Activated naive CD4-positive, alpha-beta T cell treated with anti-CD3 and anti-CD28 coated beads, Interleukin-2, amount 50 U/mL, for 72 hours (primary cell): ENCODE results near the gene TANGO2. TPM values are rescaled to one million over a fixed set of nuclear protein-coding genes. Genes with fewer than 3 reads are reported as not detected.

Experiments
- ATAC-seq, 2 donors: fragments of 150-1000 bp; cut with Tn5 transposase; 2 replicates each; pipeline ENCODE4 v1.10.0; 2021; ENCODE audit warnings: mild to moderate bottlenecking in 2 of 2, moderate library complexity in 2 of 2
- DNase-seq, 2 donors: peaks; one replicate each; pipeline ENCODE4 v3.0.0; 2021 to 2022; ENCODE audit warnings: low spot score in 2 of 2
- H3K27ac Mint-ChIP-seq, 2 donors: one replicate each; pipeline ENCODE4 v1.8.0; 2022; ENCODE audit warnings: mild to moderate bottlenecking in 2 of 2, mixed read lengths in 2 of 2
- H3K36me3 Mint-ChIP-seq, 2 donors: one replicate each; pipeline ENCODE4 v1.8.0; 2022; ENCODE audit warnings: mixed read lengths in 2 of 2
- H3K9me3 Mint-ChIP-seq, 2 donors: one replicate each; pipeline ENCODE4 v1.8.0; 2022; ENCODE audit warnings: mixed read lengths in 2 of 2
- total RNA-seq, 2 donors: library from RNA; stranded (reverse); gene quantifications; one replicate each; pipeline ENCODE4 v1.2.3, GENCODE V29; 2022

The TANGO2 gene
- total RNA-seq, 2 donors from 2014 or later: 19.1 to 19.3 TPM

DNA sequence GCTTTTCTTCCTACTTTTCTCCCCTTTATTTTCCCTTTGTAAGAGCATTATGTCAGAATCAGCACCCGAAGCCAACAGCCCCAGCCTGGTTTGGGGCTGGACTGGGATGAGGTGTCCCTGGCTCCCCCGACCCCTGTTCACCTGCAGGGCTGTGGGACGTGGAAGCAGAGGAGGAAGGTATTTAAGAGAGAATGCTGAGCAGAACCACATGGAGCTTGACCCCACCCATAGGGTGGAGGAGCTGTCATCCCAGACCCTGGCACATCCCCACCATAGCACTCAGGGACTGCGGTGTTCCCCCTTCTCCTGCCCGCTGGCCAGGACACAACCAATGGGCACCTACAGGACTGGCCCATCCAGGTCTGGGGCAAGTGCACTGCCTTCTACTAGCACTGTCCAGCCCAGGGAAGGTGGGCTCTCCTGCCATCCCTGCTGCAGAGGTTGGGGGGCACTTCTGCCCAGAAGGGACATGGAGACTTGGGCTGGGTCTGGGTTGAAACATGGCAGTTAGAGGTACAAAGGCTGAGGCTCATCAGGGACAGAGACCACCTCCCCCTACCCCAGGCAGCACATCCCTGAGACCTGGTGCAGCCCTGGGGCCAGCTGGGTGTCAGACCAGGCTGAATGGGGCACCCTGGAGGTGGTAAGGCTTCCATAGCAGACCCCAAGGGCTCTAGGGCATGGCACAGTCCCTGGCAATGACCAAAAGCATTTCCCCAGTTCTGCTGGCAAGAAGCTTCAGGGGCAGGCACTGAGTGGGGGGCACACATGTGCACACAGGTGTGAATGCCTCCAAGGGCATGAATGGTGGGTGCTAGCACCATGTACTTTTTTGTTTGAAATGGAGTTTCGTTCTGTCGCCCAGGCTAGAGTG lies 19.7 kb downstream of the TANGO2 start:
- no peak overlapping the region for H3K27ac Mint-ChIP-seq
- DNase-seq (no peak), ATAC-seq (no peak)
- no peaks in the 10 kb centered on the region for H3K9me3 Mint-ChIP-seq
- no peaks in the 10 kb centered on the region for H3K36me3 Mint-ChIP-seq

DNA sequence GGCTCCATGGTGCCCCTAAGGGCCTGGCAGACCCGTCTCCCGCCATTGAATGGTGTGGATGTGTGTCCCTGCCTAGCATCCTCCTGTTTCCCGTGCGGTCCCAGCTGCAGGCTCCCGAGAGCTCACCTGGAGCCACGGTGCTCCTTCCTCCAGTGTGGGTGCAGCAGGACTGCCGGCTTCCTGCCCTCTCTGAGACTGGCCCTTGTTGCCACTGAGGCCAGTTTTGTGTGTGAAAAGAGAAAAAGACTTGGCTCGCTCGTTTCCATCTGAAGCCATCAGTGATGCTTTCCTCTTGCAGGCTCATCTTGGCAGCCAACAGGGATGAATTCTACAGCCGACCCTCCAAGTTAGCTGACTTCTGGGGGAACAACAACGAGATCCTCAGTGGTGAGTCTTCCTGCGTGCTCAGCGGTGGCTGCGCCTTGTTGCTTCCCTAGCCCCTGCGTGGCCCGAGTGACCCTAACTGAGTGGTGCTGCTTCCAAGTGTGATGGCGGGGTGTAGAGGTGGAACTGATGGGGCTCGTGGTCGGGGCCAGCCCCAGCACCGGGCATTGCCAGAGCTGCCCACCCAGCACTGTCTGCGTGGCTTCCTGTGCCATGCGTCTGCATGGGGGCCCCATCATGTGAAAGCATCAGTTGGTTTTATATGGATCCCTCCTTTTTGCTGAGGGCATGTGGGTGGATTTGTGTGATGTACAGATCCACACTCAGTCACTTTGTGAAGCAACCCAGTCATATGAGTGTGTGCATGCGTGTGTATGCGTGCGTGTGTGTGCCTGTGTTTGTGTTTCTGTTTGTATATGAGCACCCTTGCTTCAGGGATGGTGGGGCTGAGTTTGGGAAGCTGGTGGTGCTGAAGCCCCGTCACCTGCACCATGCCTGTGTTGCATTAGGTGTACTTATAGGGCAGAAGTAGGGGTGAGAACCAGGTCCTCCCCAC lies 22.4 kb downstream of the TANGO2 start:
- DNase-seq: no peak
- Mint-ChIP-seq H3K27ac (peak overlapping the region in 1 of 2 donors; percentile 57), H3K36me3 (peaks cover 0 to 16% of the 10 kb centered on the region in 2 donors), H3K9me3 (no peaks in the 10 kb centered on the region)
- no peak for ATAC-seq

DNA sequence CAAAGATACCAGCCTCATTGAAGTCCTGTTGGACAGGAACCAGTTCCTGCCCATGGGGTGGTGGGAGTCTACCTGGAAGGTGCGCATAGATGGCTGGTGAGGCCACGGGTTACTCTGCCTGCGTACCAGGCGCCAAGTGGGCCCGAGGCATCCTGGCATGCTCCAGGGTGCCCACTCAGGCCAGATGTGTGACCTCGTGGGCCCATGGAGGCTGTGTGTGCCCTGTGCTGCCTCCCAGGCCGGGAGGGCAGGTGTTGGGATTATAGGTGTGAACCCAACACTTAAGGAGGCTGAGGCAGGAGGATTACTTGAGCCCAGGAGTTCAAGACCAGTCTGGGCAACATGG lies 23.1 kb downstream of the TANGO2 start:
- no peak for ATAC-seq
- Mint-ChIP-seq H3K9me3 (peaks cover 0 to 2% of the 10 kb centered on the region in 2 donors), H3K36me3 (peaks cover 0 to 23% of the 10 kb centered on the region in 2 donors), H3K27ac (no peak overlapping the region)
- DNase-seq: no peak

DNA sequence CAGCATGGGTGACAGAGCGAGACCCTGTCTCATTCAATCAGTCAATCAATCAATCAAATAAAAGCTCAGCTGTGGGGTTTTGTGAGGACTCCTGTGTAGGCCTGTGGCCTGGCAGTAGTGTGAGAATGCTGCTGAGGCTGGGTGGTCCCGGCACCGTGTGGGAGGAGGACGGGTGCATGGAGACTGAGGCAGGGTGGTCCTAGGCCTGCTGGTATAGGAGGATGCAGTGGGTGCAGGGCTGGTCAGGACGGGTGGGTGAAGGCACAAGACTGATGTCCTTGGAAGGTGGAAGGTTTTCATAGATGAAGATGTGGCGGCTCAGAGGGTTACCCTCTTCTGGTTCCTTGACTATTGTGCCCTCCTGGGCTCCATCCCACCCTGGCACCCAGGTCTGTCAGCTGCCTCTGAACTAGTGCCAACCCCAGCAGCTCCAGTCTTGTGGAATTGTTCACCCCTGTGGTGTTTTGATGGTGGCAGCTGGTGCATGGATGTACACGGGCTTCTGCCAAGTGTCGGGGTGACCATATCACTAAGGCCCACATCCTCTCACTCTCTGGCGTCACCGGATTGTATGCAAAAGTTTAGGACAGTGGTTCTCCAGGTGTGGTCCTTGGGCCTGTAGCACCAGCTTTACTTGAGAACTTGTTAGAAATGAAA lies 23.7 kb downstream of the TANGO2 start:
- Mint-ChIP-seq H3K27ac (peak overlapping the region in 1 of 2 donors; percentile 15), H3K36me3 (peaks cover 0 to 29% of the 10 kb centered on the region in 2 donors), H3K9me3 (peaks cover 0 to 5% of the 10 kb centered on the region in 2 donors)
- ATAC-seq (no peak), DNase-seq (no peak)

DNA sequence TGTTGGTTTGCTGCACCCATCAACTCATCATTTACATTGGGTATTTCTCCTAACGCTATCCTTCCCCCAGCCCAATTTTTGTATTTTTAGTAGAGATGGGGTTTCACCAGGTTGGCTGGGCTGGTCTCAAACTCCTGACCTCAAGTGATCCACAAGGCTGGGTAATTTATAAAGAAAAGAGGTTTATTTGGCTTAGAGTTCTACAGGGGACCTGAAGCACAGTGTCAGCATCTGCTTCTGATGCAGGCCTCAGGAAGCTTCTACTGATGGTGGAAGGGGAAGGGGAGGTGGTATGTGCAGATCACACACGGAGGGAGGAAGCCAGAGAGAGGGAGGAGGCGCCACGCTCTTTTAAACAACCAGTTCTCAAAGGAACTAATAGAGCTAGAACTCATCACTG lies 25.8 kb downstream of the TANGO2 start:
- Mint-ChIP-seq H3K36me3 (peaks cover 0 to 33% of the 10 kb centered on the region in 2 donors), H3K9me3 (peaks cover 0 to 5% of the 10 kb centered on the region in 2 donors), H3K27ac (peak overlapping the region in 1 of 2 donors; percentile 52)
- ATAC-seq (no peak), DNase-seq (no peak)

DNA sequence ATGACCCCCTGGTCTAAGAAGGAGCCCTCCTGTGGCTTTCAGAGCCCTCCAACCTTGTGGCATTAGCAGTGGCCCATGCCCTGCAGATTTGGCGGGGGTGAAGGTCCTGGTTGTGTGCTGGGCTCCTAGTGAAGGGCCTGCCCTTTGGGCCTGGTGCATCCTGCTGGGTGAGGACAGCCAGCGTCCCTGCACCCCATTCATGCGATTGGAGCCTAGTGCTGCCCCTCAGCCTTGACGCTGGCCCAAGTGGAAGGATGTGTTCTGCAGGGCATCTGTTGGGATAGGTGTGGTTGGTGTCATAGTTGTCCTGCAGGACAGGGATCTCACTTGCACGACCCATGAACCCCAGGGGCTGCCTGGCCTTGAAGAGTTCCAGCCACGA lies 31.0 kb downstream of the TANGO2 start:
- Mint-ChIP-seq H3K9me3 (peaks cover 0 to 5% of the 10 kb centered on the region in 2 donors), H3K27ac (no peak overlapping the region), H3K36me3 (peaks cover 0 to 28% of the 10 kb centered on the region in 2 donors)
- DNase-seq (no peak), ATAC-seq (no peak)

DNA sequence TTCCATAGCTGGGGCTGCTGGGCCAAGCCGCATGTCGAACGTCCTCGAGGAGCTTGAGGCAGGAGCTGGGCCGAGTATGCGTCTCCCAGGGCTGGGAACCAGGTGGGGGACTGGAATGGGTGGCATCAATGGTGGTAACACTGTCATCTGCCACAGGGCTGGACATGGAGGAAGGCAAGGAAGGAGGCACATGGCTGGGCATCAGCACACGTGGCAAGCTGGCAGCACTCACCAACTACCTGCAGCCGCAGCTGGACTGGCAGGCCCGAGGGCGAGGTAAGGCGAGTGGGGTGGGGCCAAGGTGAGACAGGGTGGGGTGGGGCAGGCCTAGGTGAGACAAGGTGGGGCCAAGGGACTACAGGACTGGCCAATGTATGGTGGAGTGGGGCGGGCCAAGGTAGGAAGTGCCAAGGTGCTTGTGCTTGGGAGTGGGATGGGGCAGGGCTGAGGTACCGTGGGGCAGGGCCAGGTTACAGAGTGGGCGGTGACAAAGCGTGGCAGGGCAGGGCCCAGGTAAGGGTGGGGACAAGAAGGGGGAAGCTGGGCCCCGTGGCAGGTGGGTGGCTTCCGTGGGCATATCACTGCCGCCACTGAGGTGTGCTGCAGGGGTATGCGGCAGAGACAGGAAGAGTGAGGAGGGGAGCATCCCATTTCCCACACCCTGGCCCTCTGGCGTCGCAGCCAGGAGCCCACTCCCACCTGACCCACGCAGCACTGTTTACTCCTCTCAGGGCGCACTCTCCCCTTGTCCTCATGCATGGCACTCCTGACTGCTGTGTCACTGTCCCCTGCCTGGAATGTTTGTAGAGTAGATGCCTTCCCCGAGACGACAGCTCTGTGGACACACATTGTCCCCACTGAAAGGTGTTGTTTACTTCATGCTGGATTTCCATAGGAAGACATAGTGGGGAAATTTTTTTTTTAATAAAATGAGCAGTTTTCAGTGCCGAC lies 31.7 kb downstream of the TANGO2 start:
- Mint-ChIP-seq H3K27ac (no peak overlapping the region), H3K36me3 (peaks cover 0 to 24% of the 10 kb centered on the region in 2 donors), H3K9me3 (peaks cover 0 to 5% of the 10 kb centered on the region in 2 donors)
- ATAC-seq (no peak), DNase-seq (no peak)

DNA sequence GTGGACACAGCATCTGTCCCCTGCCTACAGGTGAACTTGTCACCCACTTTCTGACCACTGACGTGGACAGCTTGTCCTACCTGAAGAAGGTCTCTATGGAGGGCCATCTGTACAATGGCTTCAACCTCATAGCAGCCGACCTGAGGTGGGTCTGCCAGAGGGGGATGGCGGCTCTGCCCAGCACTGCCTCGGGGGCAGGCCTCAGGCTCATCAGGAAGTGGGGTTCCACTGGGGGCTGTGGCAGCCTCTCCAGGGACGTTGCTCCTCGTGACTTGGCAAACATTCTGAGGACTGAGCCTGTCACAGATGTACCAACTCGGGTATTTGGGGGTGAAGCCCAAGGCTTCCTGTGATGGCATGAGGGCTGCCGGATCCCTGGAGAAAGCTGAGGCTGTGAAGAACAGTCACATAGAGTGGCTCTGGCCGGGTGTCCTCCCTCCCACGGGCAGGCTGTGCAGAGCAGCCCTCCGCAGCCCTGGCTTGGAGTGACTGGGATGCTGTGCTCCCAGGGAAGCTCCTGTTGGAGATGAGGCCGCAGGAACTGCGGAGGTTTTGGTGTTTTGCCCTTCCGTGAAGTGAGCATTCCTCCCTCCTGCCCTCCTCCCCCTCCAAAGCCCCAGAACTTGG lies 32.6 kb downstream of the TANGO2 start:
- peaks cover 0 to 14% of the 10 kb centered on the region in 2 donors for H3K36me3 Mint-ChIP-seq
- no peak for DNase-seq
- H3K9me3 Mint-ChIP-seq: peaks cover 0 to 5% of the 10 kb centered on the region in 2 donors
- peak overlapping the region in 1 of 2 donors; percentile 77 for H3K27ac Mint-ChIP-seq
- ATAC-seq: no peak

DNA sequence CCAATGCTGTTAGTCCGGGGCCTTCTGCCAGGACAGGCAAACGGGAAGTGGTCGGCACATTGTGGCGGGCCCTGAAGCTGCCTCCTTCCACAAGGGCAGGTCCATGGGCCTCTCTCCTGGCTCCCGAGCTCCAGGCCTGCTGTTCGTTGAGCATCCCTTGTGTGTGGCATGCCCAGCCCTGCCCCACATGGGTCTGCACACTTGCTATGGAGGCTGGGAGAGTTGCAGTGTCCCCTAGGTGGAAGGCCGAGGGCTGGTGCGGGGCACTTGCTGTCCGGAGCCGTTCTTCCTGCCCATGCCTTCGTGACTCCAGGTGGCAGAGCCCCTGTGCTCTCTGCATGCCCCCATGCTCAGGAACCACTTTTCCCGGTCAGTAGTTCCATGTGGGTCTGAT lies 33.1 kb downstream of the TANGO2 start:
- Mint-ChIP-seq H3K27ac (peak overlapping the region in 1 of 2 donors; percentile 77), H3K9me3 (peaks cover 0 to 2% of the 10 kb centered on the region in 2 donors), H3K36me3 (peaks cover 0 to 9% of the 10 kb centered on the region in 2 donors)
- DNase-seq: no peak
- no peak for ATAC-seq

DNA sequence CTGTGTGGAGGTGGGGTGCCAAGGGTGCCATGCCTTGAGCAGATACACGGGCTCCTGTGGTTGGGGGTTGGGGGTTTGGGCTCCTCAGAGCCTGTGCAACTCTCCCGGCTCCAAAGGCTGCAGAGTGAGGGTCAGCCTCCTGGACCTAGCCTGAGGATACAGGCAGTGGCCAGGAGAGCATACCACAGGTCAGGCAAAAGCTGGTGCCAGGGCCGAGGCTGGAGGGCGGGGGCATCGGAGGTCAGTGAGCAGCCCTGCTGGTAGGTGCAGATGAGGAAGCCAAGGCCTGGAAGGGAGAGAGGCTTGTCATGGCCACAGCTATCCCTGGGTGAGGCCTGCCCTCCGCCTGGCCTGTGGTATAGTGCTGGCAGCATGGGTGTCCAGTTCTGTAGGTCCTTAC lies 33.6 kb downstream of the TANGO2 start:
- peak overlapping the region in 1 of 2 donors; percentile 77 for H3K27ac Mint-ChIP-seq
- DNase-seq (no peak), ATAC-seq (no peak)
- H3K9me3 Mint-ChIP-seq: no peaks in the 10 kb centered on the region
- peaks cover 0 to 5% of the 10 kb centered on the region in 2 donors for H3K36me3 Mint-ChIP-seq

DNA sequence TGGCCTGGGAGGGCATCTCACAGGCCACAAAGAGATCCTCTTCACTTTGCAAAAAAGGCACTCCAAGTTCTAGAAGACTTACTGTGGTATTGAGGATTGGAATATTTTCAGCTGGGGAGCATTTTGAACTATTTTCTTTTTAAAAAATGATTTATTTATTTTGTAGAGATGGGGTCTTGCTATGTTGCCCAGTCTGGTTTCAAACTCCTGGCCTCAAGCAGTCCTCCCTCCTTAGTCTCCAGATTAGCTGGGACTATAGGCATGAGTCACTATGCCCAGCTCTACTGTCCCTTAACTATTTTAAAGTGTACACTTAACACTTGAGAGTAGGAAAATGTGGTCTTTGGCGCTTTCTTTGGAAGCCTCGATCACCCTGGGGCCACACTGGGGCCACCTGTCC lies 34.2 kb downstream of the TANGO2 start:
- Mint-ChIP-seq H3K9me3 (no peaks in the 10 kb centered on the region), H3K36me3 (no peaks in the 10 kb centered on the region), H3K27ac (no peak overlapping the region)
- DNase-seq (no peak), ATAC-seq (no peak)

DNA sequence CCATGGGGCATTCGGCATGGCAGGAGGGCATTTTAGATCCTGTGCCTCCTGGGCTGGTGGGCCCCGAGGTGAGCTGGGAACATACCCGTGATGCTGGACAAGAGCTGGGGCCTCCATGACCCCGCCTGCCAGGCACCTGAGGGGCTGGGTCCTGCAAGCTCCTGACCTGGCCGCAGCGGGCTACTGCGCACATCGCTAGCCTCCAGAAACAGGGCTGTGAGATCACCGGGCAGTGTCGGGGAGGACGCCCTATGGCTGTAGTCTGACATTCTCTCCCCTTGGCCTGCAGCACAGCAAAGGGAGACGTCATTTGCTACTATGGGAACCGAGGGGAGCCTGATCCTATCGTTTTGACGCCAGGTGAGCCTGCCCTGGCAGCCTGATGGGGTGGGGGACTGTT lies 34.7 kb downstream of the TANGO2 start:
- no peak for ATAC-seq

DNA sequence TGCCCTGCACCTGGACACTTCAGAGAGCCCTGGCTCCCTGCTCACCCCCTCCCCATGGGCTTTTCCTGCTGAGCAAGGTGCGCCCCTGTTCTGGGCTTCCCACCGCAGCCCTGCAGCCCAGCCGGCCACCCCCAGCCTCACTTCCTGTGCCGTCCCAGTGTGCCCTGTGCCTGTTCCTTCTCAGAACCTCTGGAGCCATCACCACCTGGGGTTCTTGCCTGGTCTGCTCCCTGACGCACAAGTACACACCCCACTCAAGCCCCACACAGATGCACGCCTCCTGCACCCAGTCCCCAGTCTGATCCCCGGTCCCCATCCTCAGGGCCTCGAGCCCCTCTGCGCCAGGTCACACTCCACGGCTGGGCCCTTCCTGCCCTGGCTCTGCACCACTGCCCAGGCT lies 35.3 kb downstream of the TANGO2 start:
- Mint-ChIP-seq H3K36me3 (no peaks in the 10 kb centered on the region), H3K27ac (no peak overlapping the region), H3K9me3 (no peaks in the 10 kb centered on the region)
- no peak for ATAC-seq
- no peak for DNase-seq

More for the DNA sequence above, 34.7 kb downstream of the TANGO2 start:
- no peaks in the 10 kb centered on the region for H3K36me3 Mint-ChIP-seq
- no peak for DNase-seq
- H3K27ac Mint-ChIP-seq: no peak overlapping the region
- H3K9me3 Mint-ChIP-seq: no peaks in the 10 kb centered on the region

DNA sequence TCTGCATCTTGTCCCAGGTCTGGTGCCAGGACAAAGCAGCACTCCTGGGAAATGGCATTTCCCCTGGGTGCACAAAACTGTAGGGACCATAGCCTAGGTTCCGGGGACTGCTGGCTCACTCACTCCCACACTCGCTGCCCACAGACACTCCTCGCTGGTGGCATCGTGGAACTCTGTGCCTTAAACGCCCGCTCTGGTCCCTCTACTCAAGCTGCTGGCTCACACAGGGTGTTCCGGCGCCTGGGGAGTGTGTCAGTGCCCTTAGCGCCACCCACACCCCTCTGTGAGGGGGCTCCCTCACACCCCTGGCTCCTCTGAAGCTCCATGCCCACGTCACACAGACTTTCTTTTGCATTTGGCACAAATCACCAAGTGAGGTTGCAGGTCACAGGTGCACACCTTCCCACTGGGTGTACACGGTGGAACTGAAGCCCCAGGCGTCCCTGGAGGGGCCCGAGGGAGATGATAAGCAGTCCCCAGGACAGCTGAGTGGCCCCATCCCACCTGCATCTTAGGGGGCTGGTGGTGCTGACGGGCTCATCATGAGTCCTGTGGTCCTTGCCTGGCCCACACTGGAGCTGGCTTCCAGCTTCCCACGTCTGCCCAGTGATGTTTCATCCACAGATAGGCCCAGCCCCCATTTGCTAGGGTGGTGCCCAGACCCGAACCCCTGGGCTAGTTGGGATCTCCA lies 35.9 kb downstream of the TANGO2 start:
- no peaks in the 10 kb centered on the region for H3K9me3 Mint-ChIP-seq
- no peaks in the 10 kb centered on the region for H3K36me3 Mint-ChIP-seq

More for the DNA sequence above, 35.9 kb downstream of the TANGO2 start:
- ATAC-seq (no peak), DNase-seq (no peak)
- no peak overlapping the region for H3K27ac Mint-ChIP-seq
